T-helper 1 cell treated with Interleukin-12 subunit alpha and Interleukin-12 subunit beta and Interleukin-4 antibody, amounts not matched to agents 30 μg/mL and 1 μg/mL, for 36 hours (primary cell): Measurements from ENCODE around the gene AGPAT2.
"Not testable (repeated sequence)": the region's sequence is repeated elsewhere in the genome, so short reads cannot be mapped to it uniquely, and the experiment has no call there.

Experiments
- H3K27ac Mint-ChIP-seq: one replicate; pipeline ENCODE4 v1.8.0; 2021; ENCODE audit warnings: mild to moderate bottlenecking, mixed read lengths
- H3K27me3 Mint-ChIP-seq: one replicate; pipeline ENCODE4 v1.8.0; 2021; ENCODE audit warnings: low read depth, mixed read lengths
- H3K36me3 Mint-ChIP-seq: one replicate; pipeline ENCODE4 v1.8.0; 2021; ENCODE audit warnings: low read depth, mixed read lengths
- H3K4me1 Mint-ChIP-seq: one replicate; pipeline ENCODE4 v1.8.0; 2021; ENCODE audit warnings: low read depth, mixed read lengths
- H3K4me3 Mint-ChIP-seq: one replicate; pipeline ENCODE4 v1.8.0; 2021; ENCODE audit warnings: mild to moderate bottlenecking, moderate library complexity, mixed read lengths
- H3K9me3 Mint-ChIP-seq: one replicate; pipeline ENCODE4 v1.8.0; 2021; ENCODE audit warnings: mixed read lengths

AGPAT2 gene

DNA sequence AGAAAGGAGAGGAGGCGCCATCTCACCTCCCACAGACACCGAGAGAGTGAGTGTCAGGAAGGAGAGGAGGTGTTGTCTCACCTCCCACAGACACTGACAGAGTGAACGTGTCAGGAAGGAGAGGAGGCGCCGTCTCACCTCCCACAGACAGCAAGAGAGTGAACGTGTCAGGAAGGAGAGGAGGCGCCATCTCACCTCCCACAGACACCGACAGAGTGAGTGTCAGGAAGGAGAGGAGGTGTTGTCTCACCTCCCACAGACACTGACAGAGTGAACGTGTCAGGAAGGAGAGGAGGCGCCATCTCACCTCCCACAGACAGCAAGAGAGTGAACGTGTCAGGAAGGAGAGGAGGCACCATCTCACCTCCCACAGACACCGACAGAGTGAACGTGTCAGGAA, 55.2 kb downstream of the AGPAT2 start:
- H3K27ac Mint-ChIP-seq, H3K36me3 Mint-ChIP-seq, H3K9me3 Mint-ChIP-seq, H3K27me3 Mint-ChIP-seq, H3K4me3 Mint-ChIP-seq, H3K4me1 Mint-ChIP-seq: not testable (repeated sequence)

DNA sequence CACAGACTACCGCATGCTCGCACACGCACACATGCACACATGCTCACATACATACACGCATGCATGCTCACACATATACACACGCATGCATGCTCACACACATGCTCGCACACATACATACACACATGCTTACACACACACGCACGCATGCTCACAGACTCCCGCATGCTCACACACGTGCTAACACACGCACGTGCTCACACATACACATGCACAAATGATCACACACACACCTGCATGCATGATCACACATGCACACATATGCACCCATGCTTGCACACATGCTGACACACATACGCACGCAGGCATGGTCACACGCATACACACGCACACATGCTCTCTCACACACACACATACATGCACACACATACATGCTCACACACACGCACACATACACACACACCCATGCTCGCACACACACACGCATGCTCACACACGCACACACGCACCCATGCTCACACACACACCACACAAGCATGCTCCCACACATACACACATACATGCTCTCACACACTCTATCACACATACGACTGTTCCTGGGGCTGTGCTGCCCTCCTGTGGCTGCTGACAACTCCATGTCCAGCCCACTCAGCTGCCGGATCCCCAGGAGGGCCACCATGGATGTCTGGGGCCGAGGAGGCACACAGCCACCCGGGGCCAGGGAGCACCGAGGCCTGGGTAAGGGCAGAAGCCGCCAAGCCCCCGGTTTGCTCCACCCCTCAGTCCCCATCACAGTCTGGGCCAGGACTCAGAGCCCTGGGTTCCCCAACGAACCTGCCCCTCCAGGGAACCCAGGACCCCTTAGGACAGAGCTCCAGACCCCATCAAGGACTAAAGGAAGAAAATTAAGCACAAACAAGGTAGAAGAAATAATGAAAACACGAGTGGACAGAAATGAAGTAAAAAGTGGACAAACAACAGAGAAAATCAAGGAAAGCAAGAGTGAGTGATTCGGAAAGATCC, 55.9 kb downstream of the AGPAT2 start:
- Mint-ChIP-seq H3K27ac (no peak overlapping the region), H3K27me3 (peaks cover 6% of the 10 kb centered on the region), H3K9me3 (no peaks in the 10 kb centered on the region), H3K4me3 (no peak overlapping the region), H3K36me3 (no peaks in the 10 kb centered on the region), H3K4me1 (peaks cover 3% of the 10 kb centered on the region)

GRCh38 chr9:136630662-136630992, 56.6 kb downstream of the AGPAT2 start:
- H3K9me3 Mint-ChIP-seq: no peaks in the 10 kb centered on the region
- no peaks in the 10 kb centered on the region for H3K36me3 Mint-ChIP-seq
- H3K27ac Mint-ChIP-seq: no peak overlapping the region
- H3K27me3 Mint-ChIP-seq: peaks cover 3% of the 10 kb centered on the region
- peaks cover 3% of the 10 kb centered on the region for H3K4me1 Mint-ChIP-seq
- H3K4me3 Mint-ChIP-seq: no peak overlapping the region

- Mint-ChIP-seq H3K4me3 (no peak overlapping the region), H3K27ac (no peak overlapping the region), H3K9me3 (no peaks in the 10 kb centered on the region), H3K4me1 (peaks cover 3% of the 10 kb centered on the region), H3K27me3 (peaks cover 3% of the 10 kb centered on the region), H3K36me3 (no peaks in the 10 kb centered on the region)
Measured at GRCh38 chr9:136629879-136630661, 57.2 kb downstream of the AGPAT2 start.

- Mint-ChIP-seq H3K27me3 (peaks cover 3% of the 10 kb centered on the region), H3K9me3 (no peaks in the 10 kb centered on the region), H3K4me1 (peaks cover 3% of the 10 kb centered on the region), H3K4me3 (no peak overlapping the region), H3K27ac (no peak overlapping the region), H3K36me3 (no peaks in the 10 kb centered on the region)
Measured at GRCh38 chr9:136629001-136629878, 58.0 kb downstream of the AGPAT2 start.

- Mint-ChIP-seq H3K4me1 (peaks cover 3% of the 10 kb centered on the region), H3K27ac (no peak overlapping the region), H3K9me3 (no peaks in the 10 kb centered on the region), H3K27me3 (peaks cover 3% of the 10 kb centered on the region), H3K36me3 (no peaks in the 10 kb centered on the region), H3K4me3 (no peak overlapping the region)
Measured at GRCh38 chr9:136628268-136628667, 59.0 kb downstream of the AGPAT2 start.

DNA sequence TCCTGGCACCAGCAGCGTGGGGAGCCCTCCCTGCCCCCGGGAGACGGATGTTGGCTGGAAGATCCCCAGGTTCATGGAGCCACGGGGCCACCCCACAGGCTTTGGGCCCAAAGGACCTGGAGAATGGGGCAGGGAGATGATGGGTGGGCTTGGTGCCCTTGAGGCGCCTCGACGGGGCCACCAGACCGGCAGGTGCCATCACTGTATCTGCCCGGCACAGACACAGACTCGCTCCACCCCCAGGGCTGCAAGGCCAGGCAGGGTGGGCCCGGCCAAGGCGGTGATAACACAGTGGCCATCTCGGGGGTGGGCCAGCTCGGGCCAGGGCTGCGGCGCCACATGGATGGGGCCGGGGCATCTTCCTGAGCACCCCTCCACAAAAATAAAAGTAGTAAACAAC, 59.6 kb downstream of the AGPAT2 start:
- Mint-ChIP-seq H3K9me3 (no peaks in the 10 kb centered on the region), H3K36me3 (no peaks in the 10 kb centered on the region), H3K27ac (no peak overlapping the region)

GRCh38 chr9:136626740-136627642, 60.3 kb downstream of the AGPAT2 start:
- Mint-ChIP-seq H3K27me3 (peaks cover 3% of the 10 kb centered on the region), H3K27ac (no peak overlapping the region), H3K4me3 (no peak overlapping the region), H3K9me3 (no peaks in the 10 kb centered on the region), H3K36me3 (no peaks in the 10 kb centered on the region), H3K4me1 (peaks cover 3% of the 10 kb centered on the region)

More for the DNA sequence above, 59.6 kb downstream of the AGPAT2 start:
- Mint-ChIP-seq H3K4me3 (no peak overlapping the region), H3K4me1 (peaks cover 3% of the 10 kb centered on the region), H3K27me3 (peaks cover 3% of the 10 kb centered on the region)

- Mint-ChIP-seq H3K4me1 (peaks cover 3% of the 10 kb centered on the region), H3K27ac (no peak overlapping the region), H3K9me3 (no peaks in the 10 kb centered on the region)
Measured at GRCh38 chr9:136626066-136626725, 61.1 kb downstream of the AGPAT2 start.

DNA sequence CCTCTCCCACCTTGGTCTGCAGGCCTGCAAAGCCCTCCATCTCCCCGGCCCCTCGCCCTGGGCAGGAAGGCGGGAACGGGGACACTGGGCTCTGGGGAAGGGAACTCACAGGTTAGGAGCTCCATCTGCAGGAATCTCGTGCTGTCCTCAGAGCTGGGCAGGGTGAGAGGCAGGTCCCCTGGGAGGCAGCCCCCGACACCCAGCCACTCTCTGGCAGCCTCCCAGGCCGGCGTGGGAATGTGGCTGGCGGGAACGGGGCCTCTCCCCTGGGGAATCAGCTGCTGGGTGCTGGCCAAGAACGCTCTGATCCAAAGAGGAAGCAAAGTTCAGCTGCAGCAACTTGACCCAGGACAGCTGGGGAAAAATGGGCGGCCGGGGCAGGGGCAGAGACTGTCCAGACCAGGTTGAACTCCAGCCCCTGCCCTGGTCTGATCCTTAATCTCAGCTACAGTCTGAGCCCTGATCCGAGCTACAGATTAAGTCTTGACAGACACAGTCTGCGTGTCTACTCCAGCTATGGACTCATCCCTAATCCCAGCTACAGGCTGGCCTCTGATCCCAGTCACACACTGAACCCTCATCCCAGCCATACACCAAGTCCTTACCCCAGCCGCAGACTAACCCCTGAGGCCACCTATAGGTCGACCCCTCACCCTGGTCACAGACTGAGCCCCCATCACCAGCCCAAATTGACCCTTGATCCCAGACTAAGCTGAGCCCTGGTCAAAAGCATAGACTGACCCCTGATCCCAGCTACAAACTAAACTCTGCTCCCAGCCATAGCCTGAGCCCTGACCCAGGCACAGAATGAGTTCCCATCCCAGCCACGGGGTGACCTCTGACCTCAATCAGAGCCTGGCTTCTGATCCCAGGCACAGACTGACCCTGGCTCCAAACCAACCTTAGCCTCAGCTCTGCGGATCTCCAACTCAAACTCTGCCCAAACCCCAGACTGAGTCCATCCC, 61.9 kb downstream of the AGPAT2 start:
- H3K27ac Mint-ChIP-seq: peak overlapping the region; percentile 23

More at GRCh38 chr9:136626066-136626725, 61.1 kb downstream of the AGPAT2 start:
- no peaks in the 10 kb centered on the region for H3K36me3 Mint-ChIP-seq
- no peak overlapping the region for H3K4me3 Mint-ChIP-seq
- H3K27me3 Mint-ChIP-seq: peaks cover 3% of the 10 kb centered on the region

GRCh38 chr9:136624184-136624951, 62.9 kb downstream of the AGPAT2 start:
- Mint-ChIP-seq H3K9me3 (no peaks in the 10 kb centered on the region), H3K36me3 (no peaks in the 10 kb centered on the region), H3K27ac (no peak overlapping the region), H3K4me1 (no peaks in the 10 kb centered on the region), H3K27me3 (peaks cover 3% of the 10 kb centered on the region), H3K4me3 (no peak overlapping the region)

More for the DNA sequence above, 61.9 kb downstream of the AGPAT2 start:
- peaks cover 3% of the 10 kb centered on the region for H3K4me1 Mint-ChIP-seq
- H3K36me3 Mint-ChIP-seq: no peaks in the 10 kb centered on the region
- peaks cover 3% of the 10 kb centered on the region for H3K27me3 Mint-ChIP-seq
- no peaks in the 10 kb centered on the region for H3K9me3 Mint-ChIP-seq
- no peak overlapping the region for H3K4me3 Mint-ChIP-seq

- H3K4me3 Mint-ChIP-seq: no peak overlapping the region
- no peaks in the 10 kb centered on the region for H3K36me3 Mint-ChIP-seq
- no peaks in the 10 kb centered on the region for H3K4me1 Mint-ChIP-seq
- no peak overlapping the region for H3K27ac Mint-ChIP-seq
- H3K9me3 Mint-ChIP-seq: no peaks in the 10 kb centered on the region
- peaks cover 3% of the 10 kb centered on the region for H3K27me3 Mint-ChIP-seq
Measured at GRCh38 chr9:136623842-136624183, 63.4 kb downstream of the AGPAT2 start.
